SK-N-MC (cell line): ENCODE data around the gene GRM5.

Source experiments
- EZH2 ChIP-seq: fragments of 200-600 bp; sonication (generic); IDR thresholded peaks from one replicate; pipeline ENCODE4 v1.6.1; 2017; ENCODE audit warnings: antibody characterized with exemption
- POLR2AphosphoS5 ChIP-seq: IDR thresholded peaks from 2 replicates; pipeline ENCODE4 v1.6.1; 2012; ENCODE audit warnings: mild to moderate bottlenecking, low read depth, low read length, borderline replicate concordance

- TF ChIP-seq EZH2 (no peak), POLR2AphosphoS5 (no peak)
These were observed 410.1 kb downstream of the GRM5 start for GRCh38 chr11:88655656-88656055.
